IMR-90 (cell line): ENCODE data around the gene FBLN1. TPM values are rescaled to one million over a fixed set of nuclear protein-coding genes. Genes with fewer than 3 reads are reported as not detected.
A peak's percentile ranks its signal among the peaks of the same experiment; 100 is the strongest.

Source experiments
- ATAC-seq: fragments of 200-7000 bp; cut with Tn5 transposase; 2 replicates; pipeline ENCODE4 v1.9.1; 2020; ENCODE audit warnings: low read depth, mild to moderate bottlenecking, moderate library complexity
- BruUV-seq: library from RNA; stranded (reverse); fragments of 400-500 nt; replicated peaks from 2 replicates; lab custom pipeline; 2021; lab: Mats Ljungman, UMichigan
- CTCF ChIA-PET: fragments of 300-600 bp; formaldehyde crosslinking; extraction: SDS; loops from one replicate; lab custom pipeline; 2021; ENCODE audit warnings: antibody characterized with exemption; lab: Yijun Ruan, JAX
- POLR2A ChIA-PET: fragments of 300-600 bp; sonication (Branson Sonifier 250); formaldehyde crosslinking; loops from one replicate; lab custom pipeline; 2022; ENCODE audit warnings: antibody characterized with exemption; ENCODE audit not compliant: unreplicated experiment; lab: Charles Lee
- DNase-seq: peaks from one replicate; pipeline ENCODE4 v3.0.0; 2013
- H2AFZ ChIP-seq: replicated peaks from 2 replicates; pipeline ENCODE3; 2013; ENCODE audit warnings: low read length, mild to moderate bottlenecking; ENCODE audit not compliant: poor library complexity
- H2AK5ac ChIP-seq: 2 replicates; pipeline ENCODE4 v1.6.1; 2013; ENCODE audit warnings: low read depth, low read length, inconsistent platforms
- H2AK9ac ChIP-seq: replicated peaks from 2 replicates; pipeline ENCODE3; 2013; ENCODE audit warnings: mild to moderate bottlenecking, low read depth, low read length, moderate library complexity; ENCODE audit not compliant: poor library complexity
- H2BK120ac ChIP-seq: 2 replicates; pipeline ENCODE4 v1.6.1; 2013; ENCODE audit warnings: low read depth, low read length, inconsistent platforms
- H2BK15ac ChIP-seq: 3 replicates; pipeline ENCODE4 v1.6.1; 2013; ENCODE audit warnings: low read depth, low read length, inconsistent platforms
- H2BK20ac ChIP-seq: 2 replicates; pipeline ENCODE4 v1.6.1; 2013; ENCODE audit warnings: low read depth, mild to moderate bottlenecking, inconsistent platforms, low read length, moderate library complexity
- H2BK5ac ChIP-seq: 2 replicates; pipeline ENCODE4 v1.6.1; 2013; ENCODE audit warnings: mild to moderate bottlenecking, low read depth, low read length, inconsistent platforms; ENCODE audit not compliant: poor library complexity, severe bottlenecking
- H3K14ac ChIP-seq: replicated peaks from 2 replicates; pipeline ENCODE4 v1.6.1; 2013; ENCODE audit warnings: low read depth, low read length, inconsistent platforms
- H3K18ac ChIP-seq: 2 replicates; pipeline ENCODE4 v1.6.1; 2013; ENCODE audit warnings: low read depth, low read length, control low read depth
- H3K23ac ChIP-seq: 2 replicates; pipeline ENCODE4 v1.6.1; 2013; ENCODE audit warnings: low read depth, low read length, inconsistent platforms
- H3K27ac ChIP-seq: 2 replicates; pipeline ENCODE4 v1.5.1; 2013; ENCODE audit warnings: mild to moderate bottlenecking, control low read depth, low read length; ENCODE audit not compliant: insufficient read depth
- H3K27me3 ChIP-seq: 2 replicates; pipeline ENCODE4 v1.6.1; 2013; ENCODE audit warnings: low read length; ENCODE audit not compliant: control insufficient read depth, insufficient read depth
- H3K36me3 ChIP-seq: 2 replicates; pipeline ENCODE4 v1.6.1; 2013; ENCODE audit warnings: low read length, mixed read lengths; ENCODE audit not compliant: control insufficient read depth, insufficient read depth
- H3K4ac ChIP-seq: 2 replicates; pipeline ENCODE4 v1.6.1; 2013; ENCODE audit warnings: low read depth, low read length, inconsistent platforms
- H3K4me1 ChIP-seq: 2 replicates; pipeline ENCODE4 v1.6.1; 2013; ENCODE audit warnings: low read length, mixed read lengths; ENCODE audit not compliant: control insufficient read depth, insufficient read depth
- H3K4me2 ChIP-seq: 2 replicates; pipeline ENCODE4 v1.6.1; 2013; ENCODE audit warnings: low read depth, mild to moderate bottlenecking, control low read depth, low read length, moderate library complexity
- H3K4me3 ChIP-seq: 2 replicates; pipeline ENCODE4 v1.5.1; 2013; ENCODE audit warnings: low read depth, mild to moderate bottlenecking, control low read depth, low read length, moderate library complexity; ENCODE audit not compliant: insufficient read depth
- H3K56ac ChIP-seq: 2 replicates; pipeline ENCODE4 v1.6.1; 2013; ENCODE audit warnings: low read length, inconsistent platforms; ENCODE audit not compliant: insufficient read depth; ENCODE audit errors: extremely low read depth
- H3K79me1 ChIP-seq, 2 experiments: 2 replicates each; pipeline ENCODE4 v1.6.1; 2013; ENCODE audit warnings: low read length in 2 of 2, inconsistent platforms in 1 of 2, low read depth in 1 of 2
- H3K9ac ChIP-seq: 2 replicates; pipeline ENCODE4 v1.6.1; 2013; ENCODE audit warnings: low read depth, low read length, control low read depth
- H3K9me1 ChIP-seq: 2 replicates; pipeline ENCODE4 v1.6.1; 2013; ENCODE audit warnings: low read length, inconsistent platforms; ENCODE audit not compliant: insufficient read depth
- H3K9me3 ChIP-seq: 2 replicates; pipeline ENCODE4 v1.6.1; 2013; ENCODE audit warnings: low read length; ENCODE audit not compliant: control insufficient read depth, insufficient read depth
- H4K20me1 ChIP-seq: 2 replicates; pipeline ENCODE4 v1.6.1; 2013; ENCODE audit warnings: low read length, inconsistent platforms; ENCODE audit not compliant: insufficient read depth
- H4K5ac ChIP-seq: 2 replicates; pipeline ENCODE4 v1.6.1; 2013; ENCODE audit warnings: mild to moderate bottlenecking, low read depth, low read length, control low read depth
- H4K8ac ChIP-seq, 2 experiments: 2 replicates each; pipeline ENCODE4 v1.6.1; 2013; ENCODE audit warnings: low read depth in 2 of 2, low read length in 2 of 2, control low read depth in 1 of 2, inconsistent platforms in 1 of 2
- H4K91ac ChIP-seq: 2 replicates; pipeline ENCODE4 v1.6.1; 2013; ENCODE audit warnings: low read depth, low read length, inconsistent platforms; ENCODE audit not compliant: insufficient read depth
- BHLHE40 ChIP-seq: fragments of 150-350 bp; IDR thresholded peaks from 2 replicates; pipeline ENCODE4 v1.6.1; 2016; ENCODE audit warnings: mild to moderate bottlenecking, low read depth, low read length
- CHD1 ChIP-seq: IDR thresholded peaks from 2 replicates; pipeline ENCODE4 v1.6.1; 2012; ENCODE audit warnings: low read depth, low read length, improper control_type of control experiment
- CTCF ChIP-seq: conservative IDR thresholded peaks from 2 replicates; pipeline ENCODE4 v1.5.1; 2012; ENCODE audit warnings: mild to moderate bottlenecking, low read depth, low read length, improper control_type of control experiment
- FOS ChIP-seq: fragments of 150-350 bp; IDR thresholded peaks from 2 replicates; pipeline ENCODE4 v1.6.1; 2016; ENCODE audit warnings: low read depth, low read length
- MAZ ChIP-seq: IDR thresholded peaks from 2 replicates; pipeline ENCODE4 v1.6.1; 2012; ENCODE audit warnings: low read depth, mild to moderate bottlenecking, low read length, improper control_type of control experiment, moderate library complexity, borderline replicate concordance
- POLR2A ChIP-seq: IDR thresholded peaks from 2 replicates; pipeline ENCODE4 v1.6.1; 2012; ENCODE audit warnings: mild to moderate bottlenecking, low read depth, low read length
- RAD21 ChIP-seq: IDR thresholded peaks from 2 replicates; pipeline ENCODE4 v1.6.1; 2012; ENCODE audit warnings: low read length, improper control_type of control experiment
- RCOR1 ChIP-seq: IDR thresholded peaks from 2 replicates; pipeline ENCODE4 v1.6.1; 2012; ENCODE audit warnings: mild to moderate bottlenecking, low read length, improper control_type of control experiment; ENCODE audit not compliant: insufficient replicate concordance
- RFX5 ChIP-seq: IDR thresholded peaks from 2 replicates; pipeline ENCODE4 v1.8.0; 2012; ENCODE audit warnings: low read depth, mild to moderate bottlenecking, low read length, moderate library complexity
- SMC3 ChIP-seq: fragments of 150-350 bp; IDR thresholded peaks from 2 replicates; pipeline ENCODE4 v1.6.1; 2016; ENCODE audit warnings: low read depth, mild to moderate bottlenecking, antibody characterized with exemption, low read length, moderate library complexity
- USF2 ChIP-seq: fragments of 150-350 bp; IDR thresholded peaks from 2 replicates; pipeline ENCODE4 v1.6.1; 2017; ENCODE audit warnings: mild to moderate bottlenecking, antibody characterized with exemption, low read length, low read depth
- WGBS, 2 experiments: methylation state at CpG; one replicate each; pipeline versions ENCODE4 v1.1.5 to v1.1.7; 2013; ENCODE audit warnings: missing lambda C conversion rate in 2 of 2; ENCODE audit not compliant: insufficient read length in 1 of 2; ENCODE audit errors: extremely low coverage in 2 of 2; 5-methylcytosine and 5-hydroxymethylcytosine counted together
- dilution Hi-C: fragments of 300-500 bp; cut with HindIII; formaldehyde crosslinking; loops from one replicate; pipeline ENCODE4 v1.14.3; 2018; ENCODE audit warnings: low sequenced_read_pairs; ENCODE audit not compliant: unreplicated experiment
- in situ Hi-C: fragments of 300-500 bp; cut with MboI; formaldehyde crosslinking; loops from 3 replicates; pipeline ENCODE4 v1.14.3; 2019; ENCODE audit warnings: low sequenced_read_pairs, inconsistent platforms, mixed read lengths
- intact Hi-C: fragments of 100-400 bp; cut with micrococcal nuclease; formaldehyde crosslinking; loops from 2 replicates; pipeline ENCODE4 v1.10.0; 2022
- polyA plus RNA-seq, 3 experiments: library from polyadenylated mRNA; depleted of rRNA; stranded (reverse); fragments of >200 nt; gene quantifications; 2 replicates each; pipeline ENCODE4 v1.2.3, GENCODE V29; 2012; ENCODE audit warnings: low replicate concordance in 1 of 3
- total RNA-seq: library from RNA; depleted of rRNA; stranded (reverse); fragments of >200 nt; gene quantifications from 2 replicates; pipeline ENCODE4 v1.2.3, GENCODE V29; 2012

The FBLN1 gene
- total and polyA plus RNA-seq, 2 of the 4 experiments (the other 2 are of a cell fraction): 11.3 to 87.9 TPM

- no peak for TF ChIP-seq RCOR1
Measured at GRCh38 chr22:45552017-45552411, 49.3 kb downstream of the FBLN1 start (continued).

GRCh38 chr22:45552580-45553350, 50.1 kb downstream of the FBLN1 start:
- ATAC-seq: peak; percentile 50
- H3K4ac ChIP-seq: peak overlapping the region; percentile 97
- TF ChIP-seq CHD1: peak; percentile 2; the same call in 1 of the 2 replicates
- TF ChIP-seq BHLHE40: peak; percentile 50; the same call in 1 of the 2 replicates
- TF ChIP-seq FOS: no peak
- peak; percentile 68 for TF ChIP-seq CTCF
- TF ChIP-seq USF2: peak; percentile 23; the same call in 1 of the 2 replicates
- peak; percentile 66 for TF ChIP-seq SMC3
- TF ChIP-seq RFX5: no peak
- no peak; the same call in 1 of the 2 replicates for TF ChIP-seq POLR2A
- TF ChIP-seq RAD21: peak; percentile 72
- peak; percentile 73 for TF ChIP-seq RCOR1
- TF ChIP-seq MAZ: 0 out of 2 replicates have a peak, but pooled peaks have one; percentile 18
- H2AK9ac ChIP-seq: peak overlapping the region; percentile 90
- H4K91ac ChIP-seq: peak overlapping the region; percentile 94
- H2BK15ac ChIP-seq: peak overlapping the region; percentile 58; the same call in 1 of the 3 replicates
- dilution Hi-C loops: no loop called here
- H3K79me1 ChIP-seq: peaks cover 0 to 26% of the 10 kb centered on the region in 2 experiments; a peak in 2 of 4 replicates
- POLR2A ChIA-PET: no interaction called here
- peak overlapping the region; percentile 52; the same call in 1 of the 2 replicates for H3K56ac ChIP-seq
- H3K27ac ChIP-seq: peak overlapping the region; percentile 89
- H2BK20ac ChIP-seq: peak overlapping the region; percentile 88
- H2AK5ac ChIP-seq: peak overlapping the region; percentile 88
- 8% methylated on average over 2 of the region's 30 CpGs; no CpG with 5 or more reads in 1 of the 2 experiments for WGBS, 2 experiments
- peak overlapping the region; percentile 32 for H4K5ac ChIP-seq
- intact Hi-C loops: loop anchor here (1.0 to 10.0 kb wide), 5 partner anchors 48 to 448 kb away; no protein-coding TSS in a partner anchor
- BruUV-seq: no TSS peak
- peaks cover 7% of the 10 kb centered on the region for H4K20me1 ChIP-seq
- CTCF ChIA-PET: interaction anchor here (0.6 to 2.3 kb wide), 15 partner anchors 21 to 388 kb away, joined by 3 to 10 read pairs (median 3); no protein-coding TSS in a partner anchor
- H2BK120ac ChIP-seq: peak overlapping the region; percentile 80
- no peaks in the 10 kb centered on the region for H3K27me3 ChIP-seq
- H3K36me3 ChIP-seq: peaks cover 49% of the 10 kb centered on the region; the same call in 1 of the 2 replicates
- peak overlapping the region; percentile 86 for H2BK5ac ChIP-seq
- H3K23ac ChIP-seq: peak overlapping the region; percentile 86
- peak overlapping the region; percentile 20; the same call in 1 of the 2 replicates for H3K4me2 ChIP-seq
- H2AFZ ChIP-seq: peak overlapping the region; percentile 87
- DNase-seq: peak; percentile 96
- H3K9me3 ChIP-seq: no peaks in the 10 kb centered on the region
- H3K4me1 ChIP-seq: peaks cover 44% of the 10 kb centered on the region
- peak overlapping the region; percentile 20 to 87; a peak in 2 of 4 replicates for H4K8ac ChIP-seq
- H3K18ac ChIP-seq: peak overlapping the region; percentile 63
- in situ Hi-C loops: loop anchor here (5.0 to 25.0 kb wide), 3 partner anchors 100 to 565 kb away; no protein-coding TSS in a partner anchor
- peaks cover 19% of the 10 kb centered on the region for H3K9me1 ChIP-seq
- no peak overlapping the region for H3K4me3 ChIP-seq
- H3K14ac ChIP-seq: peak overlapping the region; percentile 92
- peak overlapping the region; percentile 31 for H3K9ac ChIP-seq
